ENCODE data around the gene ECHDC3. TPM values are rescaled to one million over a fixed set of nuclear protein-coding genes. Genes with fewer than 3 reads are reported as not detected.

ECHDC3 gene
- total RNA-seq, 1 experiment from 2014 or later, result 8.9 TPM

DNA sequence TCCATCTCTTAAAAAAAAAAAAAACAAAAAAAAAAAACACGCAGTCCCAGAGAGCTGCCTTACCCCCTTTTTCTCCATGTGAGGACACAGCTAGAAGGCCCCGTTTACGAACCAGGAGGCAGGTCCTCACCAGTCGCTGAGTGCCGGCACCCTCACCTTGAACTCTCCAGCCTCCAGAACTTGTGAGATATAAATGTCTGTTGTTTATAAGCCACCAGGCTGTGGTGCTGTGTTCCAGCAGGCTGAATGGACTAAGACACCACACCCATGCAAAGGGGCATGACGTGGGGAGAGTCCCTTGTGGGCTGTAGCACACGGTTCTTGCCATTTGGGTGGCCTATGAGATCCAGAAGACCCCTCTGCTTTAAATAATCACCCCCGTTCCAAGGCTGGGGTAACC, 17.2 kb downstream of the ECHDC3 start:
- no peaks in the 10 kb centered on the region for H3K27me3 ChIP-seq (replicated peaks; ENCODE audit: insufficient read depth, low read depth, low read length, poor library complexity)
- H3K36me3 ChIP-seq (ENCODE audit: insufficient read depth, low read length, poor library complexity, severe bottlenecking), result no peaks in the 10 kb centered on the region
- intact Hi-C loops (cut with micrococcal nuclease; ENCODE audit: unreplicated experiment), result no loop called here
- no peak overlapping the region for H3K27ac ChIP-seq (ENCODE audit: low read depth, low read length, poor library complexity, severe bottlenecking)
- H3K9me3 ChIP-seq (ENCODE audit: low read depth, low read length, poor library complexity, severe bottlenecking), result no peaks in the 10 kb centered on the region
- DNase-seq (ENCODE audit: low spot score), result no peak
- CTCF ChIA-PET, result no interaction called here
- no peak overlapping the region for H3K4me3 ChIP-seq (ENCODE audit: low read depth, low read length, poor library complexity, severe bottlenecking)
- BruUV-seq (replicated peaks), result no TSS peak
- no peak for TF ChIP-seq EZH2 (IDR thresholded peaks at IDR 0.05; ENCODE audit: borderline replicate concordance, low read depth, low read length, poor library complexity, severe bottlenecking)
- TF ChIP-seq, protein P1, sequence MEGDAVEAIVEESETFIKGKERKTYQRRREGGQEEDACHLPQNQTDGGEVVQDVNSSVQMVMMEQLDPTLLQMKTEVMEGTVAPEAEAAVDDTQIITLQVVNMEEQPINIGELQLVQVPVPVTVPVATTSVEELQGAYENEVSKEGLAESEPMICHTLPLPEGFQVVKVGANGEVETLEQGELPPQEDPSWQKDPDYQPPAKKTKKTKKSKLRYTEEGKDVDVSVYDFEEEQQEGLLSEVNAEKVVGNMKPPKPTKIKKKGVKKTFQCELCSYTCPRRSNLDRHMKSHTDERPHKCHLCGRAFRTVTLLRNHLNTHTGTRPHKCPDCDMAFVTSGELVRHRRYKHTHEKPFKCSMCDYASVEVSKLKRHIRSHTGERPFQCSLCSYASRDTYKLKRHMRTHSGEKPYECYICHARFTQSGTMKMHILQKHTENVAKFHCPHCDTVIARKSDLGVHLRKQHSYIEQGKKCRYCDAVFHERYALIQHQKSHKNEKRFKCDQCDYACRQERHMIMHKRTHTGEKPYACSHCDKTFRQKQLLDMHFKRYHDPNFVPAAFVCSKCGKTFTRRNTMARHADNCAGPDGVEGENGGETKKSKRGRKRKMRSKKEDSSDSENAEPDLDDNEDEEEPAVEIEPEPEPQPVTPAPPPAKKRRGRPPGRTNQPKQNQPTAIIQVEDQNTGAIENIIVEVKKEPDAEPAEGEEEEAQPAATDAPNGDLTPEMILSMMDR (conservative IDR thresholded peaks at IDR 0.05; ENCODE audit: low read depth, low read length), result no peak
- POLR2A ChIA-PET (ENCODE audit: low non-redundant PET), result interaction anchor here (0.6 kb wide), 1 partner anchor 8 kb away, joined by 4 read pairs; no protein-coding TSS in a partner anchor
- H3K4me1 ChIP-seq (ENCODE audit: insufficient read depth, low read length, poor library complexity, severe bottlenecking), result peaks cover 13% of the 10 kb centered on the region

DNA sequence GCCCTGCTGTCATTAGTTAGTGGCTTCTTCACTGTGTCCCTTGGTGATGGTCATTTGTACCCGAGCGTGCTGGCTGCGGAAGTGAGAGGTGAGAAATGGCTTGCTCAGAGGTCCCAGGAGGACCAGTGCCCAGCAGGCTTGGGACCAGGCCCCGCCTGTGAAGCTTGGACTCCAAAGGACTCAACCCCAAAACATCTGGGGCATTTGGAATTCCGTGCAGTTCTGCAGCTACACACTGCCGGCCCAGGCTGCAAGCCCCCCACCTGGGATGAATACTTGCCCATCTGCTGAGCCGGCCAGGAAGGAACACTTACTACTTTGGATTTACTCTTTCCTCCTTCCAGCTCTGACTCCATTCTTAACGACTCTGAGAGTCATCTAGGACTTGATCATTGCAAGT, 18.0 kb downstream of the ECHDC3 start:
- no peaks in the 10 kb centered on the region for H3K36me3 ChIP-seq (ENCODE audit: insufficient read depth, low read length, poor library complexity, severe bottlenecking)
- ChIA-PET CTCF (interaction anchor here (0.6 kb wide), 1 partner anchor 150 kb away, joined by 3 read pairs; no protein-coding TSS in a partner anchor), POLR2A (ENCODE audit: low non-redundant PET) (interaction anchor here (0.7 kb wide), 1 partner anchor 294 kb away, joined by 3 read pairs; no protein-coding TSS in a partner anchor)
- no peak overlapping the region for H3K27ac ChIP-seq (ENCODE audit: low read depth, low read length, poor library complexity, severe bottlenecking)
- H3K9me3 ChIP-seq (ENCODE audit: low read depth, low read length, poor library complexity, severe bottlenecking), result no peaks in the 10 kb centered on the region
- TF ChIP-seq, protein P1 (conservative IDR thresholded peaks at IDR 0.05; ENCODE audit: low read depth, low read length), result no peak
- TF ChIP-seq EZH2 (IDR thresholded peaks at IDR 0.05; ENCODE audit: borderline replicate concordance, low read depth, low read length, poor library complexity, severe bottlenecking), result no peak
- H3K4me1 ChIP-seq (ENCODE audit: insufficient read depth, low read length, poor library complexity, severe bottlenecking), result peaks cover 13% of the 10 kb centered on the region
- no peak overlapping the region for H3K4me3 ChIP-seq (ENCODE audit: low read depth, low read length, poor library complexity, severe bottlenecking)
- intact Hi-C loops (cut with micrococcal nuclease; ENCODE audit: unreplicated experiment), result no loop called here
- H3K27me3 ChIP-seq (replicated peaks; ENCODE audit: insufficient read depth, low read depth, low read length, poor library complexity), result no peaks in the 10 kb centered on the region
- no TSS peak for BruUV-seq (replicated peaks)
- DNase-seq (ENCODE audit: low spot score), result no peak

DNA sequence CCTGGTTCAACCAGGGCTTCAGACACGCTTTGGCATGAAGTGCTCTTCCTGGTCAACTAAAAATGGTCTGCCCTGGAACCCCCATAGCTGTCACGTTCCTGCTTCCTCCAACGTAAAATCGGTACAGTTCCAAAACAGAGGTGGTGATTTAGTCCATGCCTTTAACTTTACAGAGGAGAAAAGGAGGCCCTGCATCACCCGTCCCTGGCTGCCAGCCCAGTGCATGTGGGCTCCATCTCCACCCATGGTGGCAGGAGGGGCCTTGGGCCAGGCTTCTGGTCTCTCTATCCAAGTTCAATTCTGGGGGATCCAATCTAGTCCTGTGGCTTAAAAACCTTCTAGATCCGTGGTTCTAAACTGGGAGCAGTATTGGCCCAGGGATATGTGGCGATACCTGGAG, 18.7 kb downstream of the ECHDC3 start:
- no peaks in the 10 kb centered on the region for H3K9me3 ChIP-seq (ENCODE audit: low read depth, low read length, poor library complexity, severe bottlenecking)
- CTCF ChIA-PET, result no interaction called here
- intact Hi-C loops (cut with micrococcal nuclease; ENCODE audit: unreplicated experiment), result no loop called here
- no peak overlapping the region for H3K4me3 ChIP-seq (ENCODE audit: low read depth, low read length, poor library complexity, severe bottlenecking)
- BruUV-seq (replicated peaks), result no TSS peak
- H3K4me1 ChIP-seq (ENCODE audit: insufficient read depth, low read length, poor library complexity, severe bottlenecking), result peaks cover 13% of the 10 kb centered on the region
- H3K27ac ChIP-seq (ENCODE audit: low read depth, low read length, poor library complexity, severe bottlenecking), result no peak overlapping the region
- TF ChIP-seq EZH2 (IDR thresholded peaks at IDR 0.05; ENCODE audit: borderline replicate concordance, low read depth, low read length, poor library complexity, severe bottlenecking), result no peak
- TF ChIP-seq, protein P1 (conservative IDR thresholded peaks at IDR 0.05; ENCODE audit: low read depth, low read length), result no peak
- no peaks in the 10 kb centered on the region for H3K27me3 ChIP-seq (replicated peaks; ENCODE audit: insufficient read depth, low read depth, low read length, poor library complexity)
- no peaks in the 10 kb centered on the region for H3K36me3 ChIP-seq (ENCODE audit: insufficient read depth, low read length, poor library complexity, severe bottlenecking)
- no peak for DNase-seq (ENCODE audit: low spot score)
- POLR2A ChIA-PET (ENCODE audit: low non-redundant PET), result interaction anchor here (0.7 kb wide), 1 partner anchor 293 kb away, joined by 3 read pairs; no protein-coding TSS in a partner anchor
